WTC11 (cell line): ENCODE measurements around the gene GALNT18. TPM values are rescaled to one million over a fixed set of nuclear protein-coding genes. Genes with fewer than 3 reads are reported as not detected.

Experiments
- ATAC-seq: fragments of 200-7000 bp; cut with Tn5 transposase; 2 replicates; pipeline ENCODE4 v1.10.0; 2021; ENCODE audit warnings: mild to moderate bottlenecking, moderate library complexity
- CTCF ChIA-PET: fragments of 300-600 bp; sonication (Branson Sonifier 250); formaldehyde crosslinking; loops from one replicate; lab custom pipeline; 2021; ENCODE audit warnings: antibody characterized with exemption; lab: Charles Lee
- POLR2A ChIA-PET: fragments of 350-600 bp; sonication (Branson Sonifier 250); formaldehyde crosslinking; loops from one replicate; lab custom pipeline; 2021; ENCODE audit warnings: antibody characterized with exemption; lab: Charles Lee
- DNase-seq: peaks from one replicate; pipeline ENCODE4 v3.0.0; 2021; ENCODE audit warnings: low spot score
- H3K27ac Mint-ChIP-seq: 2 replicates; pipeline ENCODE4 v1.8.0; 2021; ENCODE audit warnings: mixed read lengths
- H3K27me3 Mint-ChIP-seq: 2 replicates; pipeline ENCODE4 v1.8.0; 2021; ENCODE audit warnings: low read depth, mild to moderate bottlenecking, moderate library complexity, mixed read lengths
- H3K36me3 Mint-ChIP-seq: 2 replicates; pipeline ENCODE4 v1.8.0; 2021; ENCODE audit warnings: mixed read lengths
- H3K4me1 Mint-ChIP-seq: 2 replicates; pipeline ENCODE4 v1.8.0; 2022; ENCODE audit warnings: mixed read lengths
- H3K4me3 Mint-ChIP-seq: 2 replicates; pipeline ENCODE4 v1.8.0; 2021; ENCODE audit warnings: mild to moderate bottlenecking, moderate library complexity, mixed read lengths
- H3K9me3 Mint-ChIP-seq: 2 replicates; pipeline ENCODE4 v1.8.0; 2021; ENCODE audit warnings: mixed read lengths
- ATF2 ChIP-seq: sonication (generic); formaldehyde crosslinking; IDR thresholded peaks from 2 replicates; pipeline ENCODE4 v1.8.1; 2022; ENCODE audit warnings: low read depth, missing genetic modification reagents, borderline replicate concordance
- ATF3 ChIP-seq: sonication (generic); formaldehyde crosslinking; conservative IDR thresholded peaks from 2 replicates; pipeline ENCODE4 v1.8.1; 2022; ENCODE audit warnings: mild to moderate bottlenecking, missing genetic modification reagents
- CBFB ChIP-seq: sonication (generic); formaldehyde crosslinking; IDR thresholded peaks from 2 replicates; pipeline ENCODE4 v1.8.1; 2022; ENCODE audit warnings: mild to moderate bottlenecking, low read depth, missing genetic modification reagents
- CREM ChIP-seq: sonication (generic); formaldehyde crosslinking; IDR thresholded peaks from 2 replicates; pipeline ENCODE4 v1.8.1; 2022; ENCODE audit warnings: mild to moderate bottlenecking, missing genetic modification reagents, moderate library complexity
- E2F5 ChIP-seq: sonication (generic); formaldehyde crosslinking; IDR thresholded peaks from 2 replicates; pipeline ENCODE4 v1.8.1; 2022; ENCODE audit warnings: mild to moderate bottlenecking, moderate library complexity, missing genetic modification reagents
- ELF4 ChIP-seq: sonication (generic); formaldehyde crosslinking; IDR thresholded peaks from 2 replicates; pipeline ENCODE4 v1.8.1; 2022; ENCODE audit warnings: low read depth, mild to moderate bottlenecking, moderate library complexity, missing genetic modification reagents
- ESRRA ChIP-seq: sonication (generic); formaldehyde crosslinking; IDR thresholded peaks from 2 replicates; pipeline ENCODE4 v1.8.1; 2022; ENCODE audit warnings: mild to moderate bottlenecking, missing genetic modification reagents, borderline replicate concordance
- FOXJ3 ChIP-seq: sonication (generic); formaldehyde crosslinking; IDR thresholded peaks from 2 replicates; pipeline ENCODE4 v1.9.0; 2021; ENCODE audit warnings: missing genetic modification reagents, mild to moderate bottlenecking, borderline replicate concordance
- GTF2I ChIP-seq: fragments of 250-450 bp; sonication (Bioruptor Pico); conservative IDR thresholded peaks from 2 replicates; pipeline ENCODE4 v1.4.0; 2021; ENCODE audit warnings: mild to moderate bottlenecking
- KAT7 ChIP-seq: sonication (generic); formaldehyde crosslinking; IDR thresholded peaks from 2 replicates; pipeline ENCODE4 v1.8.1; 2023; ENCODE audit warnings: missing genetic modification reagents, mild to moderate bottlenecking, borderline replicate concordance
- NR1H2 ChIP-seq: sonication (generic); formaldehyde crosslinking; IDR thresholded peaks from 2 replicates; pipeline ENCODE4 v1.9.0; 2021; ENCODE audit warnings: mild to moderate bottlenecking, moderate library complexity, missing genetic modification reagents
- PREB ChIP-seq: sonication (generic); formaldehyde crosslinking; IDR thresholded peaks from 2 replicates; pipeline ENCODE4 v1.8.1; 2022; ENCODE audit warnings: mild to moderate bottlenecking, missing genetic modification reagents, moderate library complexity, borderline replicate concordance
- SOX15 ChIP-seq: fragments of 250-450 bp; sonication (Bioruptor Pico); IDR thresholded peaks from 2 replicates; pipeline ENCODE4 v1.9.0; 2021; ENCODE audit warnings: mild to moderate bottlenecking
- TEAD1 ChIP-seq: sonication (generic); formaldehyde crosslinking; IDR thresholded peaks from 2 replicates; pipeline ENCODE4 v1.8.0; 2022; ENCODE audit warnings: mild to moderate bottlenecking, missing genetic modification reagents
- USF1 ChIP-seq: sonication (generic); formaldehyde crosslinking; IDR thresholded peaks from 2 replicates; pipeline ENCODE4 v1.8.0; 2022; ENCODE audit warnings: mild to moderate bottlenecking, missing genetic modification reagents
- ZNF138 ChIP-seq: sonication (generic); formaldehyde crosslinking; conservative IDR thresholded peaks from 2 replicates; pipeline ENCODE4 v1.8.1; 2022; ENCODE audit warnings: mild to moderate bottlenecking, moderate library complexity, missing genetic modification reagents
- ZNF263 ChIP-seq: sonication (generic); formaldehyde crosslinking; IDR thresholded peaks from 2 replicates; pipeline ENCODE4 v1.8.1; 2022; ENCODE audit warnings: low read depth, mild to moderate bottlenecking, moderate library complexity, missing genetic modification reagents
- ZNF416 ChIP-seq: fragments of 250-450 bp; sonication (Bioruptor Pico); IDR thresholded peaks from 2 replicates; pipeline ENCODE4 v1.9.0; 2021; ENCODE audit warnings: mild to moderate bottlenecking, inconsistent platforms
- ZNF512 ChIP-seq: sonication (generic); formaldehyde crosslinking; IDR thresholded peaks from 2 replicates; pipeline ENCODE4 v1.8.1; 2022; ENCODE audit warnings: missing genetic modification reagents, borderline replicate concordance
- ZNF671 ChIP-seq: fragments of 250-450 bp; sonication (Bioruptor Pico); IDR thresholded peaks from 2 replicates; pipeline ENCODE4 v1.8.0; 2021; ENCODE audit warnings: mild to moderate bottlenecking
- total RNA-seq: library from RNA; stranded (reverse); gene quantifications from 3 replicates; pipeline ENCODE4 v1.2.3, GENCODE V29; 2021

The GALNT18 gene
- total RNA-seq, 1 experiment from 2014 or later, result 5.0 TPM

GRCh38 chr11:11558396-11558795, 63.4 kb downstream of the GALNT18 start (continued):
- TF ChIP-seq SOX15 (CRISPR knock-in tag), result no peak
- TF ChIP-seq KAT7, result no peak
- no peak for TF ChIP-seq ZNF512 (CRISPR knock-in tag)
- no peak for TF ChIP-seq CBFB (CRISPR knock-in tag)
- no peak for TF ChIP-seq GTF2I (CRISPR knock-in tag)
- TF ChIP-seq FOXJ3, result no peak

GRCh38 chr11:11555208-11555607, 66.6 kb downstream of the GALNT18 start:
- Mint-ChIP-seq H3K4me3 (no peak overlapping the region), H3K4me1 (no peaks in the 10 kb centered on the region), H3K27me3 (no peaks in the 10 kb centered on the region), H3K9me3 (peaks cover 4% of the 10 kb centered on the region; the same call in 1 of the 2 replicates), H3K27ac (no peak overlapping the region; the same call in 1 of the 2 replicates)
- POLR2A ChIA-PET, result no interaction called here
- CTCF ChIA-PET, result no interaction called here
- ATAC-seq (no peak), DNase-seq (no peak)
- TF ChIP-seq TEAD1 (CRISPR knock-in tag), result no peak
- TF ChIP-seq ESRRA (CRISPR knock-in tag), result no peak
- no peak for TF ChIP-seq CREM (CRISPR knock-in tag)
- no peak for TF ChIP-seq PREB
- TF ChIP-seq ATF2 (CRISPR knock-in tag), result no peak
- no peak for TF ChIP-seq ZNF671 (CRISPR knock-in tag)
- TF ChIP-seq USF1, result no peak
- TF ChIP-seq ZNF138 (CRISPR knock-in tag), result no peak
- TF ChIP-seq ATF3 (CRISPR knock-in tag), result no peak
- no peak for TF ChIP-seq ZNF416 (CRISPR knock-in tag)
- no peak for TF ChIP-seq NR1H2
- TF ChIP-seq, all 79 proteins: peak for 0
- no peaks in the 10 kb centered on the region for H3K36me3 Mint-ChIP-seq

- Mint-ChIP-seq H3K27me3 (no peaks in the 10 kb centered on the region), H3K4me3 (no peak overlapping the region), H3K27ac (no peak overlapping the region), H3K36me3 (no peaks in the 10 kb centered on the region), H3K4me1 (0 out of 2 replicates have a peak, but pooled peaks cover 1% of the 10 kb centered on the region), H3K9me3 (peaks cover 4% of the 10 kb centered on the region; the same call in 1 of the 2 replicates)
- DNase-seq (no peak), ATAC-seq (no peak)
- ChIA-PET POLR2A (no interaction called here), CTCF (no interaction called here)
- TF ChIP-seq E2F5 (CRISPR knock-in tag) (no peak), ZNF263 (CRISPR knock-in tag) (no peak), ESRRA (CRISPR knock-in tag) (no peak), ELF4 (CRISPR knock-in tag) (no peak)
Observed at GRCh38 chr11:11553573-11553972, 68.2 kb downstream of the GALNT18 start.
